HL-60 (cell line): ENCODE results near the gene BGLAP.

Experiments used
- DNase-seq, 2 experiments: peaks; one replicate each; pipeline ENCODE4 v3.0.0-alpha.2; 2010 to 2020; ENCODE audit warnings: low read depth in 1 of 2, low spot score in 1 of 2
- H3K27ac ChIP-seq: fragments of 250-450 bp; sonication (Bioruptor Pico); replicated peaks from 2 replicates; pipeline ENCODE4 v1.5.1; 2020; ENCODE audit warnings: mild to moderate bottlenecking, moderate library complexity
- H3K27me3 ChIP-seq: fragments of 250-450 bp; sonication (Bioruptor Pico); 2 replicates; pipeline ENCODE4 v1.5.1; 2021; ENCODE audit warnings: mild to moderate bottlenecking, moderate library complexity; ENCODE audit not compliant: insufficient read depth, poor library complexity, severe bottlenecking
- H3K4me3 ChIP-seq: replicated peaks from 2 replicates; pipeline ENCODE4 v1.5.1; 2011; ENCODE audit warnings: mild to moderate bottlenecking, control low read depth, low read length; ENCODE audit not compliant: insufficient read depth
- CTCF ChIP-seq: IDR thresholded peaks from one replicate; pipeline ENCODE4 v1.5.1; 2011; ENCODE audit warnings: low read length, control low read depth, inconsistent platforms; ENCODE audit not compliant: insufficient read depth
- GABPA ChIP-seq: IDR thresholded peaks from 2 replicates; pipeline ENCODE4 v1.6.1; 2012; ENCODE audit warnings: low read depth
- POLR2AphosphoS5 ChIP-seq: IDR thresholded peaks from 2 replicates; pipeline ENCODE4 v1.6.1; 2012; ENCODE audit warnings: low read depth
- REST ChIP-seq: IDR thresholded peaks from 2 replicates; pipeline ENCODE4 v1.6.1; 2012; ENCODE audit warnings: low read depth; ENCODE audit not compliant: insufficient replicate concordance
- SPI1 ChIP-seq: IDR thresholded peaks from 2 replicates; pipeline ENCODE4 v1.6.1; 2012; ENCODE audit warnings: low read depth, mild to moderate bottlenecking, borderline replicate concordance

The BGLAP gene

GRCh38 chr1:156230473-156230837 is 11.5 kb upstream of the BGLAP start:
- H3K27ac ChIP-seq, result no peak overlapping the region
- H3K27me3 ChIP-seq, result no peaks in the 10 kb centered on the region
- no peak for DNase-seq
- TF ChIP-seq SPI1, result no peak
- TF ChIP-seq CTCF, result no peak
- TF ChIP-seq REST, result no peak
- no peak for TF ChIP-seq POLR2AphosphoS5
- TF ChIP-seq GABPA, result no peak
- no peak overlapping the region for H3K4me3 ChIP-seq

- H3K4me3 ChIP-seq, result no peak overlapping the region
- no peak for DNase-seq
- H3K27ac ChIP-seq, result no peak overlapping the region
- TF ChIP-seq REST, result no peak
- TF ChIP-seq SPI1, result no peak
- no peak for TF ChIP-seq CTCF
- TF ChIP-seq GABPA, result no peak
- no peak for TF ChIP-seq POLR2AphosphoS5
- H3K27me3 ChIP-seq, result no peaks in the 10 kb centered on the region
Measured at GRCh38 chr1:156232201-156232894, 9.6 kb upstream of the BGLAP start.

- DNase-seq, result no peak
- H3K4me3 ChIP-seq, result no peak overlapping the region
- H3K27ac ChIP-seq, result no peak overlapping the region
- no peaks in the 10 kb centered on the region for H3K27me3 ChIP-seq
- TF ChIP-seq CTCF, result no peak
- no peak for TF ChIP-seq POLR2AphosphoS5
- TF ChIP-seq SPI1, result no peak
- no peak for TF ChIP-seq REST
- TF ChIP-seq GABPA, result no peak
Measured at GRCh38 chr1:156233426-156234127, 8.4 kb upstream of the BGLAP start.
